ENCODE data around the gene ACAN.

- TF ChIP-seq POLR2A (IDR thresholded peaks at IDR 0.05) (no peak), CTCF (IDR thresholded peaks at IDR 0.05) (no peak)
These were observed 43.4 kb upstream of the ACAN start for GRCh38 chr15:88759872-88760271.
